ENCODE data around the gene TXNRD2.

The TXNRD2 gene

DNA sequence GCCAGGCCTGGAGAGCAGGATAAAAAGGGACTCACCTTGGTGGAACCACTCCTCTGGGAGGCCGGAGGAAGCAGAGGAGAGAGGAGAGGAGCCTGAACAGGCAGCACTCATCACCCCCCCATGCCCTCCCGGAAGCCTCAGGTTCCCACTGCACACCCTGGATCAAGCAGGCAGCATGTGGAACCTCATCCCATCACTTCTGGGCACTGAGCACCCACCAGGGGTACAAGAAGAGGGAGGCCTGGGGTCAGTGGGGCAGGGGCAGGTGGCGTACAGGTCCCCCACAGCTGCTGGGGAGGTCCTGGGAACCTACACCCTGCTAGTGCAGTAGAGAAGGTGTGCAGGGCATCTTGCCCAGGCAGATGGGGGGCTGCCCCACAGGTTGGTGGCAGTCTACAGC, 35.1 kb upstream of the TXNRD2 start:
- H3K27ac ChIP-seq, result no peak overlapping the region
- H3K4me1 ChIP-seq (ENCODE audit: control insufficient read depth in 1 of 2, insufficient read depth in 1 of 2, low read depth in 1 of 2, low read length in 1 of 2), result peaks cover 16 to 17% of the 10 kb centered on the region in 2 experiments
- H3K27me3 ChIP-seq, result no peaks in the 10 kb centered on the region
- no peak overlapping the region for H3K4me3 ChIP-seq (ENCODE audit: low read depth in 1 of 2, low read length in 1 of 2)
- H3K36me3 ChIP-seq, result no peaks in the 10 kb centered on the region
- H3K9me3 ChIP-seq, result no peaks in the 10 kb centered on the region
- TF ChIP-seq, protein P1, sequence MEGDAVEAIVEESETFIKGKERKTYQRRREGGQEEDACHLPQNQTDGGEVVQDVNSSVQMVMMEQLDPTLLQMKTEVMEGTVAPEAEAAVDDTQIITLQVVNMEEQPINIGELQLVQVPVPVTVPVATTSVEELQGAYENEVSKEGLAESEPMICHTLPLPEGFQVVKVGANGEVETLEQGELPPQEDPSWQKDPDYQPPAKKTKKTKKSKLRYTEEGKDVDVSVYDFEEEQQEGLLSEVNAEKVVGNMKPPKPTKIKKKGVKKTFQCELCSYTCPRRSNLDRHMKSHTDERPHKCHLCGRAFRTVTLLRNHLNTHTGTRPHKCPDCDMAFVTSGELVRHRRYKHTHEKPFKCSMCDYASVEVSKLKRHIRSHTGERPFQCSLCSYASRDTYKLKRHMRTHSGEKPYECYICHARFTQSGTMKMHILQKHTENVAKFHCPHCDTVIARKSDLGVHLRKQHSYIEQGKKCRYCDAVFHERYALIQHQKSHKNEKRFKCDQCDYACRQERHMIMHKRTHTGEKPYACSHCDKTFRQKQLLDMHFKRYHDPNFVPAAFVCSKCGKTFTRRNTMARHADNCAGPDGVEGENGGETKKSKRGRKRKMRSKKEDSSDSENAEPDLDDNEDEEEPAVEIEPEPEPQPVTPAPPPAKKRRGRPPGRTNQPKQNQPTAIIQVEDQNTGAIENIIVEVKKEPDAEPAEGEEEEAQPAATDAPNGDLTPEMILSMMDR (IDR thresholded peaks at IDR 0.05), result no peak

DNA sequence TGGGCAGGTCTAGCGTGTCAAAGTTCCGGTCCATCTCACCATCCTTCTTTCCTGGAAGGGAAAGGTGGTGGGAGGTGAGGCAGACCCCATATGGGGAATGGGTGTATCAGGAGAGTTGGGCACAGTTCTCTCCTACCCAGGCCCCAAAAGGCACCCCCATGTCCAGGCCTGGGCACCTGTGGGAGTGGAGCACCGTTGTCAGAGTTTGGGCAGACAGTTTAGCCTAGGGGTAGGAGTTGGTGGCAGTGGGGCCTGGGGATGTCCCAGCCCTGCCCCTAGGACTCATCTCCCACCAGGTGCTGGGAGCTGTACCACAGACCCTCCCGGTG, 34.1 kb upstream of the TXNRD2 start:
- no peaks in the 10 kb centered on the region for H3K27me3 ChIP-seq
- H3K27ac ChIP-seq, result no peak overlapping the region
- no peaks in the 10 kb centered on the region for H3K9me3 ChIP-seq
- H3K4me1 ChIP-seq (ENCODE audit: control insufficient read depth in 1 of 2, insufficient read depth in 1 of 2, low read depth in 1 of 2, low read length in 1 of 2), result peaks cover 17 to 24% of the 10 kb centered on the region in 2 experiments
- H3K36me3 ChIP-seq, result no peaks in the 10 kb centered on the region
- H3K4me3 ChIP-seq (ENCODE audit: low read depth in 1 of 2, low read length in 1 of 2), result no peak overlapping the region
- TF ChIP-seq, protein P1 (IDR thresholded peaks at IDR 0.05), result no peak

DNA sequence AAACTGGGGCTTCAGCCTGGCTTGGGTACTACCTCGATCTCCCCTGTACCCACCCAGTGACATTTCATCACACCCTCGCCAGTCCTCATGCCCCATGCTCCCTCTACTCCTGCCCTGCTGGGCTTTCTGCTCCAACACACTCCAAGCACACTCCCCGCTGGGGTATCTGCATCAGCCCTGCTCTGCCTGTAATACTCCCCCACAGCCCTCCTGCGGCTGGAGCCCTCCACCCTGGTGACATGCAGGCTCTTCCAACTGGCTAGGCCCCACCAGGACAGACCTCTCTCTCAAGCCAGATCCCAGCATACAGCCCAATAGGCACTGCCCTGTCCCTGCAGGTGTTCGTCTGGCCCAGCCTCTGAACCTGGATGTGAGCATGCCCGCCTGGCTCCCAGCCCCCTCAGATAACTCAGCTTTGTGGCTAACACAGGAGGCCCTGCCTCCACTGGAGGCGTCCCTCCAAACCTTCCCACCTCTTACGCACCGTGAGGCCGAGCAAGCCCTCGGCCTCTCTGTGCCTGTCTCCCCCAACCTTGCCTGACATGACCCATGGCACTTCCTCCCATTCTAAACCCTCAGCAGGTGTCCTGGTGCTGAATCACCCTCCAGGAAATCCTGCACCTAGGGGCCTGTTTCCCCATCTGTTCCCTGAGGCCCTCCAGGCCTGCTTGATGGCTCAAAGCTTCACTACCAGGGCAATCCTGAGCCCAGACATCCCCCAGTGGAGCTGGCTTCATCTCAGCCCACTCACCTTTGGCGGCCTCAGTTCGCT, 33.5 kb upstream of the TXNRD2 start:
- no peak overlapping the region for H3K27ac ChIP-seq
- TF ChIP-seq, protein P1 (IDR thresholded peaks at IDR 0.05), result no peak
- no peaks in the 10 kb centered on the region for H3K27me3 ChIP-seq
- no peaks in the 10 kb centered on the region for H3K9me3 ChIP-seq
- H3K36me3 ChIP-seq, result no peaks in the 10 kb centered on the region
- peaks cover 17 to 26% of the 10 kb centered on the region in 2 experiments for H3K4me1 ChIP-seq (ENCODE audit: control insufficient read depth in 1 of 2, insufficient read depth in 1 of 2, low read depth in 1 of 2, low read length in 1 of 2)
- H3K4me3 ChIP-seq (ENCODE audit: low read depth in 1 of 2, low read length in 1 of 2), result no peak overlapping the region

DNA sequence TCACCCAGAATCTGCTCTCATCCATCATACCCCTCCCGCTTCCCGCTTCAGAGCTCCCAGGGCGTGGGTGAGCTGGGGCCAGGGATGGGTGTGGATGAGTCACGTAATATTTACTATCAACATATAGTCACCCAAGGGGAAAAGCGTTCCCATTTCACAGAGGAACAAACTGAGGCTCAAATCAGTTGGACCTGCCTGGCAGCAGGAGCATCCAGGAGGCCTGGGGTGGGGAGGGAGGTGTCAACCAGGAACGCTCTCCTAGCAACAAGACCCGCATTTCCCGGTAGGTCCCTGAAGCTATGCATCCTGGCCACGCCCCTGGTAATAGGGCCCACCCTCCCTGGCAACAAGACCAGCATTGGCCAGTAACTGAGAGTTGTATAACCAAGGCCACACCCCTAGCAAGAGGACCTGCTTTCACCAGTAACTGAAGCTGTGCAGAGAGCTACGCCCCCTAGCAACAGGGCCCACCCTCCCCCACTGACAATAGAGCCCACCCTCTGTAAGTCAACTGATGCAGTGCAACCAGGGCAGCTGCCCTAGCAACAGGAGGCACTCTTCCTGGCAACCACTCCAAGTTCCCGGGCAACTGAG, 32.7 kb upstream of the TXNRD2 start:
- H3K27ac ChIP-seq, result no peak overlapping the region
- H3K4me1 ChIP-seq (ENCODE audit: control insufficient read depth in 1 of 2, insufficient read depth in 1 of 2, low read depth in 1 of 2, low read length in 1 of 2), result peaks cover 17 to 26% of the 10 kb centered on the region in 2 experiments
- no peak overlapping the region for H3K4me3 ChIP-seq (ENCODE audit: low read depth in 1 of 2, low read length in 1 of 2)
- TF ChIP-seq, protein P1 (IDR thresholded peaks at IDR 0.05), result no peak
- H3K9me3 ChIP-seq, result no peaks in the 10 kb centered on the region
- peaks cover under 1% of the 10 kb centered on the region for H3K36me3 ChIP-seq
- H3K27me3 ChIP-seq, result no peaks in the 10 kb centered on the region

DNA sequence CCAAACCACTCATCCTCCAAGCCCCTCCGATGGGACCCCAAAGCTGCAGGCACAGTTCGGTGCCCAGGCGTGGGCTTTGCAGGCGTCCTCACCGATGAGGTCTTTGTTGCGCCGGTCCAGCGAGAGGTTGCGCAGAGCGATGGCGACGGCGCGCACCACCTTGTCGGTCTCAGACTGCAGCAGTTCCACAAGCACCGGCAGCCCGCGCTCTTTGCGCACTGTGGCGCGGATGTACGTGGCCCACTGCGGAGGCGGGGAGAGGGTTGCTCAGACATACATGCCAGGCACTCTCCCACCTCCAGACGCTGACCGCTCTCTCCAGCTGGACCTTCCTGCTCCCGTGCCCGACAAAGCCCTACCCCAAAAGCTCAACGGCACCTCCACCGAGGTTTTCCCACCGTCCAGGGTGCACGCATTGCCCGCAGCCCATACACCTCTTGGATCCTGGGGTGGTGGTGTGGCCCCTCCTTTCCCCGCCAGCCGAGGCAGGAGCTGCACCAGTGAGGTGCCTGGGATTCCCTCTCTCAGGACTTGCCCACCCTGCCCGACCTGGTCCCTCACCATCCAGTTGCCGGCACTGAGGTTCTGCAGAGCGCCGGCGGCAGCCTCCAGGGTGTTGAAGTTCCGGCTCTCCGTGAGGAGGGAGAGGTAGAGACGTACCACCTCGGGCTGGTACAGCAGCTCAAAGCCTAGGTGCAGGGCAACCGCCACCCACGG, 32.1 kb upstream of the TXNRD2 start:
- Histone ChIP-seq H3K36me3 (peaks cover 7% of the 10 kb centered on the region), H3K4me1 (ENCODE audit: control insufficient read depth in 1 of 2, insufficient read depth in 1 of 2, low read depth in 1 of 2, low read length in 1 of 2) (peaks cover 17 to 26% of the 10 kb centered on the region in 2 experiments), H3K4me3 (ENCODE audit: low read depth in 1 of 2, low read length in 1 of 2) (no peak overlapping the region), H3K9me3 (no peaks in the 10 kb centered on the region), H3K27me3 (no peaks in the 10 kb centered on the region), H3K27ac (no peak overlapping the region)
- TF ChIP-seq, protein P1 (IDR thresholded peaks at IDR 0.05), result no peak
